Esophagus mucosa (tissue), 1 donor: ENCODE data around the gene TTLL1. TPM values are rescaled to one million over a fixed set of nuclear protein-coding genes. Genes with fewer than 3 reads are reported as not detected.
"Not testable (repeated sequence)": the region's sequence is repeated elsewhere in the genome, so short reads cannot be mapped to it uniquely, and the experiment has no call there.

Source experiments
- ATAC-seq: fragments of 200-7000 bp; cut with Tn5 transposase; one replicate; pipeline ENCODE4 v1.9.1; 2020
- total RNA-seq: library from RNA; stranded (reverse); gene quantifications from one replicate; pipeline ENCODE4 v1.2.4, GENCODE V29; 2023
- donor health status: DM: yes; HTN: yes; CAD: no.

Gene TTLL1
- total RNA-seq, 1 donor from 2014 or later, result 4.7 TPM

- no peak for ATAC-seq
Observed at GRCh38 chr22:43011079-43011478, 78.1 kb downstream of the TTLL1 start.

DNA sequence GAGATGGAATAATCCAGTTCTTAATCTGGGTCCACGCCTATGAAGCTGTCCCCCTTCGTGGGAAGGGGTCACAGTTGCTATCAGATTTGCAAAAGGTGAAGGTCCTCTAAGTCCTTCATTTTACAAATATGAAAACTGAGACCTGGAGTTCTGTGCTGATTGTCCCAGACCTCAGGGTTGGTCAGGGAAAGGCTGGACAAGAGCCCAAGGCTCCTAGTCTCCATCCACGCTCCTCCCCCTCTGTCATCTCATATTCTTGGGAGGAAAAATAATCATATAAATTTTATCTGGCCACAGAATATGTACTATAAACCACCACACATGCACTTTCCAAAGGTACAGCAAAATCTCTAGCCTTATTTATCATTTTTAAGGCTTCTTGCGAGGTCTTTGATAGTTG lies 79.7 kb downstream of the TTLL1 start:
- no peak for ATAC-seq

DNA sequence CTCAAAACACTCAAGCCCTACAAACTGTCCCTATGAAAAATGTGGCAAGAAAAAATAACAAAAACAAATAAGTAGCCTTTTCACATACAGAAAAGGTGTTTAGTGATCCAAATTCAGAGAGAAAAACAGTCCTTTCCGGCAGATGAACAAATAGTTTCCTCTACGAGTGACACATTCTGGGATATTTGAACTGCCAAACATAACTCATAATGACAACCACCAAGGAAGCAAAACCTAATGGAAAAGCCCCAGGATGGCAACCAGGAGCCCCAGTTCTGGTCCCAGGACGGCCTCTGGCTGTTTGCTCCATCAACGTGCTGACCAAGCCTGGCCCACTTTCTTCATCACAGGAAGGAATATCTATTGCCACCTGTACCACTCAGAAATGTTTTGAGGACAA lies 80.3 kb downstream of the TTLL1 start:
- ATAC-seq, result no peak

GRCh38 chr22:43008509-43008908 lies 80.7 kb downstream of the TTLL1 start:
- ATAC-seq, result no peak

- ATAC-seq, result peak; percentile 24
Observed at GRCh38 chr22:43007519-43008102, 81.6 kb downstream of the TTLL1 start.

- no peak for ATAC-seq
Observed at GRCh38 chr22:43006753-43007152, 82.4 kb downstream of the TTLL1 start.

DNA sequence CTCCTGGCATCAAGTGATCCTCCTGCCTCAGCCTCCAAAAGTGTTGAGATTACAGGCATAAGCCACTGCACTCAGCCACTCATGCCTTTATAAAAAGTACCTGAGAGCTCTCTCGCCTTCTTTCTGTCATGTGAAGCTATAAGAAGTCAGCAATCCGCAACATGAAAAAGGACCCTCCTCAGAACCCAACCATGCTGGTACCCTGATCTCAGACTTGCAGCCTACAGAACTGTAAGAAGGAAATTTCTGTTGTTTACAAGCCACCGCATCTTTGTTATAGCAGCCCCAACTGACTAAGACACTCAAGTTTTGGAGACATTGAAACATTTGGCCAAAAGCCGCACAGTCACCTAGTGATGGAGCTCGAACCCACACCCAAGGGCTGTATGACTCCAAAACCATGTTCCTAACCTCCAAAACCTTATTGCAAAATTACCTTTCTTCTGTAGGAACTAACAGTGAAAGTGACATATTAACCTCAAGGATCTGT lies 83.1 kb downstream of the TTLL1 start:
- ATAC-seq, result no peak

GRCh38 chr22:43005106-43005505 lies 84.1 kb downstream of the TTLL1 start:
- no peak for ATAC-seq

DNA sequence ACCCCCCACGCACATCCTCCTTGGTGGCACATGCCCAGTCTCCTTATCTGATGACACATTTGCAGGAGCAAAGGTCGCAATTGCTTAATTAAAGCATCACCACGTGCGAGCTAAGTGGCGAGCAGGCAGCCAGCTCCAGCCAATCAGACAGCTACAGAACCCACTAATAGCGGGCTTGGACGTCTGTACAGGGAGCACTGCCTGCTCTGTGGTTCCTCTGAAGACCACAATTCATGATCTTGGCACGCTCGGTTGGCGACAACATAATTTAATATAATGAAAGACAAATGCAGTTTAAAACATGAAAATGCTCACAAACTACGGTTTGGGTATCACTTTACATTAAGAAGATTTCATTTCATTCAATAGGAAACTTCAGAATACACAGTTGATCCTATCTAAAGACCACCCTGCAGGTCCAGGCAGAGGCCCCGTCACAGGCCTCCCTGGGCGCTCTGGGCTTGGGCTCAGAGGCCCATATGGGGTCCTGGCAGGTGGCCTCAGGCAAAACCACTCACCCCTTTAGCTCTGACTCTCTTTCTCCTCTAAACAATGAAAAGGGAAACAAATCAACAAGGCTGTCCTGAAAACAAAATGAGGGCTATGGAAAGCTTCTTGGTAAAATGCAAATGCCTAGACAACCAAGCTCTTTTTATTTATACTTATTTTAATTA lies 84.7 kb downstream of the TTLL1 start:
- no peak for ATAC-seq

- no peak for ATAC-seq
Observed at GRCh38 chr22:43002202-43002586, 87.0 kb downstream of the TTLL1 start.

DNA sequence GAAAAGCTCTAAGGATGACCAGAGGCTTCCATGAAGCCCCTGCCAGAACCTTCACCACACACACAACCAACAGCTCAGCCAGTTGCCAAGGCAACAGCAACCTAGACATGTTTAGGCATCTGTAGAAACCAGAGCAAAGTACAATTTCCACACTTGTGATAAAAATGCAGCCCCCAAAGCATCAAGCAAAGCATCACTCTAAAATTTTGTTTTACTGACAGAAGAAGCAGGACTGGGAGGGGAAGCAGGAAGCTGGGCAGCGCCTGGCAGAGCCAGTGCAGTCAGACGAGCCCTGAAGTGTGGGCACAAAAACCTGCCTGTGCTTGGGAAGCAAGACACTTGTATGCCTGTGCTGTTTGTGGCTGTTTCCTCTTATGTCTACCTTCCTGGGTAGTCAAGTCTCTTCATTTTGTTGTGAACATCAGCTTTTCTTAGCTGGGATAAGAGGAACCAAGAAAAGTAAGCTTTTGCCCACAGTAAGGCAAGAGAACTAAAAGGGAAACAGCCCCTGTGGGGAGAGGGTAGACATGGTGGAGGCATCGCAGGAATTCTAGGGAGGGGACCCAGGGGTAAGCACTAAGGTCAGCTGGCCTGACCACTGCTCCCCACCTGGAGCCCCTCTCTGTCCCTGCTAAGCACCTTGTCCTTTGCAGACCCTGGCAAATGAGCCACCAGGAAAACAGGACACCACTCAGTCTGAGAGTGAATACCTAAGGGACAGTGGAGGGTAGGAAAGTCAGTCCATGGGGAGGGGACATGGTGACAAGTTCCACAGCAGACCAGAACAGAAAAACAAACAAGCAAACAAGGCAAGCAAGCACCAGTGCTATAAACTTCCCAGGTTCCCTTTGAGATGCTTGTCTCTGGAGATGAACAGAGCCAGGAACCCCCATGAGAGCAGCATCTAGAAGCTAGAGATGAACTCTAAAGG lies 87.7 kb downstream of the TTLL1 start:
- ATAC-seq, result no peak

- no peak for ATAC-seq
Observed at GRCh38 chr22:43000441-43001175, 88.6 kb downstream of the TTLL1 start.

GRCh38 chr22:42997582-42998090 lies 91.6 kb downstream of the TTLL1 start:
- ATAC-seq, result no peak

DNA sequence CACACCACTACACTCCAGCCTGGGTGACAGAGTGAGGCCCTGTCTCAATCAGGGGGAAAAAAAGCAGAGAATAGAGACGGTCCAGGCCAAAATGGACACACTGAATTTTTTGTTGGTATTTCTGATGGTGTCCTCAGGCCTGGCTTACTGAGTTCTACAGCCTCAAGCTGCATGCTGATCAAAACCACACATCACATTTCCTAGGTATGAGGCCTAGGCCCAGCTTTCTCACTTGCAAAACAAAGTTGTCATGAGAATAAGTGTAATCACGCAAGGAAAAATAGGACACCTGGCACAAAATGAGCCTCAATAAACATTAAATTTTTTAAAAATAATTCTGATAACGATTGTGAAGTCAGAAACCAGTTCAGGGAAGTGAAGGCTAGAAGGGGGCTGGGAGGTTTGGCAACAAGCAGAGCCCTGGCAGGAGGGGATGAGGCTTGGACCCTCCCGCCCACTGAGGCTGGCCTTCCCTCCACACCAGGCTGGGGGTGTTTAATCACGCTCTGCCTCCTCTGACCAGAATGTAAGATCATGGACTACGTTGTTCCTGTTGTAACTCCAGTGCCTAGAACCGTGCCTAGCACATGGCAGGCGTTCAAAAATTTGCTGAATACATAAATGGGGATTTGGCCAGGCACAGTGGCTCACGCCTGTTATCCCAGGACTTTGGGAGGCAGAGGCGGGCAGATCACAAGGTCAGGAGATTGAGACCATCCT lies 92.4 kb downstream of the TTLL1 start:
- ATAC-seq, result no peak

- ATAC-seq, result not testable (repeated sequence)
Observed at GRCh38 chr22:42995654-42996053, 93.5 kb downstream of the TTLL1 start.

DNA sequence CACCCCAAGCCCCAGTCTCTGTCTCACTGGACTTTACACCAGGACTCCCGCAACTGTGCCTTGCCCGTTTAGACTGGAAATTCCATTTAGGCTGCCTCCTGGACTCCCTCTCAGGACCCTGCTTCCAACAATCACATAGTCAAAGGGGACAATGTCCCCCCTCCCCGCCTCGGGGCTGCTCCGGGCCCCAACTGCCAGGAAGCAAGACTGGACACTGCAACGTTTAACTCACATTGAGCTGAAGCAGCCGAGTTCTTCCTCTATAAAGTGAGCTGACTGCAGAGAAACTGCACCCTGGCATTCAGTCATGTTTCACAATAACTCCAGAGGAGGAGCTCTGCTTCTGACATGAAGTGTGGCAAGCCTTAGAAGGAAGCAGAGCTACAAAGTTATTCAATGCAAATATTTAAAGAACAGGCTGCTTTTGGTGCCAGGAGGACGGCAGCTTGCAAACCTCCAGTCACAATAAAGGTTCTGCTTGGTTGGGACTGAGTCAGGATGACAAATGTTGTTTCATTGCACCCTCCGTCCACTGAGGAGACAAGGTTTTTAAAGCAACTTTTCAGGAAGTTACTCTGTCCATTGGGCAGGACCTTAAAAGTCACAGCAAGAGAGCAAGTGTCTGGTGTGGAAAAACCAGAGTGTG lies 94.2 kb downstream of the TTLL1 start:
- peak; percentile 88 for ATAC-seq

GRCh38 chr22:42994276-42994916 lies 94.8 kb downstream of the TTLL1 start:
- peak; percentile 17 for ATAC-seq

- no peak for ATAC-seq
Observed at GRCh38 chr22:42993651-42994275, 95.4 kb downstream of the TTLL1 start.

GRCh38 chr22:42992886-42993479 lies 96.2 kb downstream of the TTLL1 start:
- no peak for ATAC-seq

DNA sequence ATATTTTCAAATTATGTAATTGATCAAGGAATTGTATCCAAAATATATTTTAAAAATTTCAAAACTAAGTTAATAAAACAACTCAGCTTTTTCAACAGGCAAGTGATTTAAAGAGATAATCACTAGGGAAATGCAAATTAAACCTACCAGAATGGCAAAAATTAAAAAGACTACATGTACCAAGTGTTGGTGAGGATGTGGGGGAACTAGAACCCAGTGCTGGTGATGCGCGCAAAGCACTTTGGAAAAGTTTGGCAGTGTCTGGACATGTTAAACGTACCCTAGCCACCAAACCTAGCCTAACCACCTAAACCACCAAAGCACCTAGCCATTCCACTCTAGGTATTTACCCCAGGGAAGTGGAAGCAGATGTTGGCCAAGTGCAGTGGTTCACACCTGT lies 97.1 kb downstream of the TTLL1 start:
- ATAC-seq, result no peak
